GM12892 (cell line): ENCODE results near the gene SCYL1.

ENCODE experiments used
- POLR2A ChIP-seq: IDR thresholded peaks from 2 replicates; pipeline ENCODE4 v1.6.1; 2011; ENCODE audit warnings: low read depth, low read length, control low read depth
- POLR2AphosphoS5 ChIP-seq: IDR thresholded peaks from 2 replicates; pipeline ENCODE4 v1.6.1; 2011; ENCODE audit warnings: low read depth, low read length, control low read depth
- TAF1 ChIP-seq: IDR thresholded peaks from 2 replicates; pipeline ENCODE4 v1.6.1; 2011; ENCODE audit warnings: low read depth, mild to moderate bottlenecking, control low read depth, low read length, borderline replicate concordance

GRCh38 chr11:65571420-65571819, 46.5 kb downstream of the SCYL1 start:
- TF ChIP-seq TAF1 = no peak
- TF ChIP-seq POLR2AphosphoS5 = no peak
- no peak for TF ChIP-seq POLR2A
